AG08396 (cell line): ENCODE data around the gene FAT2.
"Not testable (repeated sequence)": the region's sequence is repeated elsewhere in the genome, so short reads cannot be mapped to it uniquely, and the experiment has no call there.

Source experiments
- DNase-seq: peaks from one replicate; pipeline ENCODE4 v3.0.0; 2012; ENCODE audit warnings: low spot score, mixed read lengths

FAT2 gene

GRCh38 chr5:151580858-151581257 lies 10.3 kb downstream of the FAT2 start:
- no peak for DNase-seq

- no peak for DNase-seq
These were observed 10.9 kb downstream of the FAT2 start for GRCh38 chr5:151580239-151580638.

GRCh38 chr5:151579146-151579545 lies 12.0 kb downstream of the FAT2 start:
- DNase-seq, result not testable (repeated sequence)

GRCh38 chr5:151578326-151579025 lies 12.7 kb downstream of the FAT2 start:
- no peak for DNase-seq

GRCh38 chr5:151577566-151577965 lies 13.6 kb downstream of the FAT2 start:
- DNase-seq, result no peak

GRCh38 chr5:151574444-151574996 lies 16.6 kb downstream of the FAT2 start:
- no peak for DNase-seq

GRCh38 chr5:151572657-151573368 lies 18.3 kb downstream of the FAT2 start:
- no peak for DNase-seq

GRCh38 chr5:151571270-151572173 lies 19.6 kb downstream of the FAT2 start:
- DNase-seq, result no peak

GRCh38 chr5:151570512-151571269 lies 20.4 kb downstream of the FAT2 start:
- no peak for DNase-seq

- no peak for DNase-seq
These were observed 21.1 kb downstream of the FAT2 start for GRCh38 chr5:151570058-151570457.

- no peak for DNase-seq
These were observed 21.7 kb downstream of the FAT2 start for GRCh38 chr5:151569132-151570046.

- DNase-seq, result no peak
These were observed 23.1 kb downstream of the FAT2 start for GRCh38 chr5:151568036-151568435.

GRCh38 chr5:151565971-151566370 lies 25.2 kb downstream of the FAT2 start:
- DNase-seq, result no peak

GRCh38 chr5:151562019-151562707 lies 29.0 kb downstream of the FAT2 start:
- DNase-seq, result no peak

- DNase-seq, result no peak
These were observed 33.2 kb downstream of the FAT2 start for GRCh38 chr5:151557951-151558350.

- no peak for DNase-seq
These were observed 33.7 kb downstream of the FAT2 start for GRCh38 chr5:151557466-151557865.

GRCh38 chr5:151556806-151557205 lies 34.3 kb downstream of the FAT2 start:
- DNase-seq, result no peak

GRCh38 chr5:151555760-151556576 lies 35.2 kb downstream of the FAT2 start:
- DNase-seq, result no peak

- DNase-seq, result no peak
These were observed 37.4 kb downstream of the FAT2 start for GRCh38 chr5:151553695-151554094.
